ENCODE measurements around the gene SMIM22.
"Not testable (repeated sequence)": the region's sequence is repeated elsewhere in the genome, so short reads cannot be mapped to it uniquely, and the experiment has no call there.

SMIM22 gene

DNA sequence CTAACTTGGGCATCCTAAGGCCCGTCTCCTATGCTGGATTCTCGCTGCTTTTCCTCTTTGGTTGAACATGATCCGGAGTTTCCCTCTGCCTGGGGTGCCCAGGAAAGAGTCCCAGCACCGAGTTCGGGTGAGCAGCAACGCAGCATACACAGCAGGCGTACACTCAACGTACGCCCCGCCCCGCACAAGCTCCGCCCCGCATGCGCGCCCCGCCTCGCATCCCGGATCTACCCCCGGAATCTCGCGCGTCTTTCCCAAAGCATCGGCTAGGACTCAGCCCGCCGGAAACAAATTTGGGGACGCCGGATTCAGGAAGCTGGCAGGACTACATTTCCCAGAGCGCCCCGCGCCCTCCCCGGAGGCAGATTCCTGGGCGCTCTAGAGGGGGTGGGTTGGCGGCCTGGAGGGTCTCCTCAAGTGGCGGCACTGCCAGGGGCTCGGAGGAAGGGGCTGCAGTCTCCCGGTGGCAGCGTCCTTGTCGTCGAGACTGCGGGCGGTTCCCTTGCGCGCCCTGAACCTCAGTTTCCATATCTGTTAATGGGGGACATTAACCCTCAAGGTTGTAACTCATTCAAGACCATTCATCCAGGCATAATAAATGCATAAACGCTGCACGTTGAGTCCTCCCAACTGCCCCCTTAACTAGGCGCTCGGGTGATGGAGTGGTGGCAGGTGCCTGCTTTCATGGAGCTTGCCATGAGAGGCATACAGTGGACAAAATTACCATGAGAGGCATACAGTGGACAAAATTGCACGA is 26.4 kb upstream of the SMIM22 start:
- DNase-seq (ENCODE audit: extremely low read depth in 1 of 2, low read depth in 1 of 2), result peak; percentile 79 to 89

DNA sequence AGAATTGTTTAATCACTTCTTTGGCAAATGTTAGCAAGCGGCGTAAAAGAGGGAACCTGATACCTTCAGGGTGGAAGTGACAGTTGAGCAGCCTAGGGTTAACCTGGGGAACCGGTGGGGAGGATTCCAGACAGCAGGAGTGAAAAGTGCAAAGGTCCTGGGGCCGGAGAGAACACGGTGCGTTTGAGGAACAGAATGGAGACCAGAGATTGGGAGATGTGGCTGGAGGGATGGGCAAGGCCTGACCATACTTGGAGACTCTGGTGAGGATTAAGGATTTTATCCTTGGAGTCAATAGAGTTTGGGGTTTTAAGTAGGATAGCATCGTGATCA is 25.9 kb upstream of the SMIM22 start:
- DNase-seq (ENCODE audit: extremely low read depth in 1 of 2, low read depth in 1 of 2), result no peak

DNA sequence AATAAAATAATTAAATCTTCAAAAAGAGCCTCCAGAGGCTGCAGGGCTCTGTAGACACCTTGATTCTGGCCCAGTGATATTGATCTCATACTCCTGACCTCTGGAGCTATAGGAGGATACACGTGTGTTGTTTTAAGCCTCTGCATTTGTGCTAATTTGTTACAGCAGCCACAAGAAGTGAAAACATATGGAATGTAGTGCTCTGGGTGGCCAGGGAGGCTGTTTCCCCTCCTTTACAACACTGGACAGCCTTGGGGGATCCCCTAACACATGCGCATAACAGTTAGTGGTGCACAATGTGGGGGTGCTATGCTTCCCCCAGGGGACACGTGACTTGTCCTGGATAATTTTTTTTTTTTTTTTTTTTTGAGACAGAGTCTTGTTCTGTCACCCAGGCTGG is 23.5 kb upstream of the SMIM22 start:
- no peak for DNase-seq (ENCODE audit: extremely low read depth in 1 of 2, low read depth in 1 of 2)

DNA sequence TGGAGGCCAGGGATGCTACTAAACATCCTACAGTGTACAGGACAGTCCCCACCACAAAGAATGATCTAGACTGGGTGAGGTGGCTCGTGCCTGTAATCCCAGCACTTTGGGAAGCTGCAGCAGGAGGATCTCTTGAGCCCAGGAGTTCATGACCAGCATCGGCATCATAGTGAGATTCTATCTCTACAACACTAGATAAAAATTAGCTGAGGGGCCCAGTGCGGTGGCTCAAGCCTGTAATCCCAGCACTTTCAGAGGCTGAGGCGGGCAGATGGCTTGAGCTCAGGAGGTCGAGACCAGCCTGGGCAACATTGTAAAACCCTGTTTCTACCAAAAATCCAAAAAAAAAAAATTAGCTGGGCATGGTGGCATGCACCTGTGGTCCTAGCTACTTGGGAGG is 22.8 kb upstream of the SMIM22 start:
- DNase-seq (ENCODE audit: extremely low read depth in 1 of 2, low read depth in 1 of 2), result no peak

- DNase-seq (ENCODE audit: extremely low read depth in 1 of 2, low read depth in 1 of 2), result no peak
Observed at GRCh38 chr16:4775005-4775404, 20.2 kb upstream of the SMIM22 start.

GRCh38 chr16:4776141-4776705 is 18.9 kb upstream of the SMIM22 start:
- no peak for DNase-seq (ENCODE audit: extremely low read depth in 1 of 2, low read depth in 1 of 2)

DNA sequence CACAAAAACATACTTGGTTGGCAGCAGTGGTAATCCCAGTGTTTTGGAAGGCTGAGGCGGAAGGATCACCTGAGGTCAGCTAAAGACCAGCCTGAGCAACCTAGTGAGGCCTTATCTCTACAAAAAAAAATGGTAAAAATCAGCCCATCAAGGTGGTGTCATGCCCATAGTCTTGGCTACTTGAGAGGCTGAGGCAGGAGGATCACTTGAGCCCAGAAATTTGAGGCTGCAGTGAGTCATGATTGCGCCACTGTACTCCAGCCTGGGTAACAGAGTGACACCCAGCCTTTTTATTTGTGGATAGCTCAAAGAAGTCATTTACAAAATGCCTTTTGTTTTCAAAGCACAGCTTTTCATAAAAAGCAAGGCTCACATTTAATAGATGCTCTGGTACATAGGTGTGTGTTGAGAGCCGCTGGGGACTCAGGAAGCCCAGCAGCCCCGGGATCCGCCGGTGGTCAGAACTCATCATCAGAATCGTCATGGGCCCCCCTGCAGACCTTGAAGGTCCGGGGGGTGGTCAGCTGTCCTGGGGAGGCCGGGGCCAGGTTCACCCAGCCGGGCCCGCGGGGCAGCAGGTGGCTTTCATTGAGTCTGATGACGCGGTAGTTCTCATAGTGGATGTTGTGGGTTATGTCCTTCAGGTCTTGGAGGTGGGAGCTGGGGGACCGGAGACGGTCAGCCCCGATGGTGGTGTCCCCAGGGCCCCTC is 17.7 kb upstream of the SMIM22 start:
- no peak for DNase-seq (ENCODE audit: extremely low read depth in 1 of 2, low read depth in 1 of 2)

DNA sequence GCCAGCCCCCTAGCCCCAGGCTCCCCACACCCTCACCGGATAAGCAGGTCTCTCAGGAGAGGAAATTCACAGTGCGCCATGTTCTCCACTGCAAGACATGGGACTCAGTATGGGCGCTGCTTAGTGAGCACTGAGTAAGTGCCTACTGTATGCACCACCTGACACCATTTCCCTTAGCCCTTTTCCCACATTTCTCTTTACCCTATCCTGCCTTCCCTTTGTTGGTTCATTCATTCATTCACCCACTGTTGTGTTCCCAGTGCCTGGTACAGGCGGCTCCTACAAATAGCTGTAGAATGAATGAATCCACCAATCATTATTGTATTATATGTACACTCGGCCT is 17.1 kb upstream of the SMIM22 start:
- no peak for DNase-seq (ENCODE audit: extremely low read depth in 1 of 2, low read depth in 1 of 2)

DNA sequence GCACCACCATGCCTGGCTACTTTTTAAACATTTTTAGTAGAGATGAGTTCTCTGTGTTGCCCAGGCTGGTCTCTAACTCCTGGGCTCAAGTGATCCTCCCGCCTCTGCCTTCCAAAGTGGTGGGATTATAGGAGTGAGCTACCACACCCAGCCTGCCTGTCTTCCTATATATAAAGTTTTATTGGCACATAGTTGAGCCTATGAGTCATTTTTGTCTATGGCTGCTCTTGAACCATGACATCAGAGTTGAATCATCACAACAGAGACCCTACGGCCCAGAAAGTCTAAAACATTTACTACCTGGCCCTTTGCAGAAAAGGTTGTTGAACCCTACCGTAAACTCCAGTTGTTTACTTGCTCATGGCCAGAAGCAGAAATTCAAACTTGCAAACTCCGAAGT is 14.9 kb upstream of the SMIM22 start:
- DNase-seq (ENCODE audit: extremely low read depth in 1 of 2, low read depth in 1 of 2), result no peak

- DNase-seq (ENCODE audit: extremely low read depth in 1 of 2, low read depth in 1 of 2), result no peak
Observed at GRCh38 chr16:4783251-4783950, 11.8 kb upstream of the SMIM22 start.

- DNase-seq (ENCODE audit: extremely low read depth in 1 of 2, low read depth in 1 of 2), result no peak
Observed at GRCh38 chr16:4783951-4784336, 11.2 kb upstream of the SMIM22 start.

GRCh38 chr16:4784444-4784987 is 10.7 kb upstream of the SMIM22 start:
- DNase-seq (ENCODE audit: extremely low read depth in 1 of 2, low read depth in 1 of 2), result not testable (repeated sequence)

DNA sequence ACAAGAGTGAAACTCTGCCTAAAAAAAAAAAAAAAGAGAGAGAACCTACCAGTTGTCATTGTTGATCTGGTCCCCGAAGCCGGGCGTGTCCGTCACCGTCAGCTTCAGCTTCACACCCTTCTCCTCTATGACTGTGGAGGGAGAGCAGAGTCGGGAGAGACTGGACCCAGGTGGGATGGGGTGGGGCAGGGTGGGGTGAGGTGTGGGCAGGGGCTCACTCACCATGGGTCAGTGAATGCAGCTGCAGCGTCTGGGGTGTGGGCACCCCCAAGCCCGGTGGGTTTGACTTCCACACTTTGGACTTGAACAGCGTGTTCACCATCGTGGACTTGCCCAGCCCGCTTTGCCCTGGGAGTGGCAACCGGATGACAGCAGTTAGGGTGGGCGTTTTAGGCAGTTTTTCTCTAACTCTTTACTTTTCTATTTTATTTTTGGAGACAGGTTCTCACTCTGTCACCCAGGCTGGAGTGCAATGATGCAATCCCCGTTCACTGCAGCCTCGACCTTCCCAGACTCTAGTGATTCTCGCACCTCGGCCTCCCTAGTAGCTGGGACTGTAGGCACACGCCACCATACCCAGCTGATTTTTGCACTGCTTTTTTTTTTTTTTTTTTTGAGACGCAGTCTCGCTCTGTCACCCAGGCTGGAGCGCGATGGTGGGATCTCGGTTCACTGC is 9.3 kb upstream of the SMIM22 start:
- no peak for DNase-seq (ENCODE audit: extremely low read depth in 1 of 2, low read depth in 1 of 2)

GRCh38 chr16:4787068-4787467 is 8.1 kb upstream of the SMIM22 start:
- no peak for DNase-seq (ENCODE audit: extremely low read depth in 1 of 2, low read depth in 1 of 2)

DNA sequence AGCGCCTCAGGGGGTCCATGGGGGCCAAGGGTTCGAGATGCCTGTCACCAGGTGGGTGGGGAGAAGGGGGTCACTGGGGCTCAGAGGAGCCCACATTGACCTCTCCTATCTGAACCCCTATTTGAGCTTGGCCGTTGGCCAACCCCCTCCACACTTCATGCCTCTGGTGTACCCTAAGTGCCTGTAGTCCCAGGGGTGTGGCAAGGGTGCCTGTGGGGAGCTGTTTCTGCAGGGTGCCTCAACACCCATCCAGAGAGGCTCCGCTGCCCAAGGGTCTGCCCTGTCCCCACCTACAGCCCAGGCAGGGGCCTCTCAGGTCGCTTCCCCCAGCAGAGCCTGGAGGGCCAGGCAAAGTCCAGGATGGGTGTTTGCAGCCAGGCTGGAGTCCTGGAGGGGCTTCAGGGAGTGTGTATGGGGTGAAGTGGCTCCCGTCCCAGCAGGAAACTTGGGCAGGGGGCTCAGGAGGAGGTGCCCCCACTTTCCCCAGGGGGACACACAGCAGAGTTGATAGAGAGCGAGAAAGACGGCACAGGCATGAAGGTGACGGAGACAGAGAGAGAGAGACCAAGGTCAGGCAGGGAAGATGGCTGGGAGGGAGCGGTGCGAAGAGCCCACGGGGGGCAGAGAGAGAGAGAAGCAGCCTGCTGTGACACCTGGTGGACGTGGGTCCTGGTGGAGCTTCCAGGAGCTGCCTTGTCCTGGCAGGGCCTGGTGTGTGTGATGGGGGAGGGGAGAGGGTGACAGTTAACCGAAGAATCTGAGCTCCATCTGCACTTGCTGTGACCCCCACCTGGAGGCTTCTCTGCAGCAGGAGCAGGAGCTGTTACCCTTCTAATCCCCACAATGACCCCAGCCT is 7.3 kb upstream of the SMIM22 start, which contains the start of gene SEPTIN12:
Gene SEPTIN12, minus strand, starts transcription at position 719 of the 856 bp plus-strand sequence. Its CDS starts 700 bp downstream, at position 19.
- no peak for DNase-seq (ENCODE audit: extremely low read depth in 1 of 2, low read depth in 1 of 2)

GRCh38 chr16:4788489-4788889 is 6.7 kb upstream of the SMIM22 start:
- no peak for DNase-seq (ENCODE audit: extremely low read depth in 1 of 2, low read depth in 1 of 2)

- no peak for DNase-seq (ENCODE audit: extremely low read depth in 1 of 2, low read depth in 1 of 2)
Observed at GRCh38 chr16:4788910-4789309, 6.3 kb upstream of the SMIM22 start.

GRCh38 chr16:4790261-4790660 is 4.9 kb upstream of the SMIM22 start:
- DNase-seq (ENCODE audit: extremely low read depth in 1 of 2, low read depth in 1 of 2), result no peak

DNA sequence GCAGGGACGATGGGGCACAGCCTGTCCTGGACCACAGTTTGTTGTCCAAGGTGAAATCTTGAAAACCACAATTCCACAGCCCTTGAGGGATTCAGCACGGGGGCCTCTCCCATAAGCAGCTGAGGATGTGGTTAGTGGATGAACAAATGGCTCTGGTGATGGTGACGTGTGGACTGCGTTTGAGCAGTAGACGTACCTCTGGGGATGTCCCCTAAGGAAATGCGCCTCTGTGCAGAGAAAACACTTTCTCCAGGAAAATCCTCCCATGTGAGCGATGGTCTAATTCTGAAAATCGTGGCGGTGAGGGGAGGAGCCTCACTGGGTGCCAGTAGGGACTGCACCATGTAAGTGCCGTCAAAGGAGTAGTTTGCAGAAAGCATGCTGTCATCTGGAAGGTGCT is 4.3 kb upstream of the SMIM22 start:
- DNase-seq (ENCODE audit: extremely low read depth in 1 of 2, low read depth in 1 of 2), result no peak

DNA sequence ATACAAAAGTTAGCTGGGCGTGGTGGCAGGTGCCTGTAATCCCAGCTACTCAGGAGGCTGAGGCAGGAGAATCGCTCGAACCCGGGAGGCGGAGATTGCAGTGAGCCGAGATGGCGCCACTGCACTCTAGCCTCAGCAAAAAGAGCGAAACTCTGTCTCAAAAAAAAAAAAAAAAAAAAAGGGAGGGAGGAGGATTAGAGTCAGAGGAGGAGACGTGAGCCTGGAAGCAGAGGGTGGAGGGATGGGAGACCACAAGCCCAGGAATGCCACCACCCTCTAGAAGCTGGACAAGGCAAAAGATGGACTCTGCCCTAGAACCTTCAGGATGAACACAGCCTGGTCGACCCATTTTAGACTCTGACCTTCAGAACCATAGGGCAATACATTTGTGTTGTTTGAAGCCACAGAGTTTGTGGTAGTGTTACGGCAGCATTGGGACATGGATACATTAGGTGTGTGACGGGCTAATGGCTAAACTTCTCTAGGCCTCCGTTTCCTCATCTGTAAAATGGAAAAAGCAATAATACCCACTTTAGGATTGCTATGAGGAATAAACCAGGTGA is 2.1 kb upstream of the SMIM22 start:
- no peak for DNase-seq (ENCODE audit: extremely low read depth in 1 of 2, low read depth in 1 of 2)
